ENCODE data around the gene HTR6. TPM values are rescaled to one million over a fixed set of nuclear protein-coding genes. Genes with fewer than 3 reads are reported as not detected.

Gene HTR6
- polyA plus RNA-seq, 1 experiment: not detected

GRCh38 chr1:19715334-19716203, 50.9 kb downstream of the HTR6 start:
- 0 out of 2 replicates have a peak, but pooled peaks cover 1% of the 10 kb centered on the region for H3K36me3 ChIP-seq (ENCODE audit: control insufficient read depth, insufficient read depth, low read length)
- DNase-seq (ENCODE audit: low read depth): peak; percentile 78
- no peak overlapping the region for H3K4me3 ChIP-seq (ENCODE audit: low read depth, low read length)
- peak; percentile 92 for TF ChIP-seq CTCF (IDR thresholded peaks at IDR 0.05; ENCODE audit: insufficient read depth, low read depth, low read length)
- POLR2A ChIA-PET: no interaction called here
- no peaks in the 10 kb centered on the region for H3K27me3 ChIP-seq (ENCODE audit: control insufficient read depth, insufficient read depth, low read length)
- CTCF ChIA-PET: interaction anchor here (0.6 to 3.6 kb wide), 43 partner anchors 9 to 437 kb away, joined by 3 to 25 read pairs (median 4); partner anchors contain the start of genes OTUD3 and RNF186

GRCh38 chr1:19717467-19717866, 52.8 kb downstream of the HTR6 start:
- Histone ChIP-seq H3K4me3 (ENCODE audit: low read depth, low read length) (no peak overlapping the region), H3K27me3 (ENCODE audit: control insufficient read depth, insufficient read depth, low read length) (no peaks in the 10 kb centered on the region), H3K36me3 (ENCODE audit: control insufficient read depth, insufficient read depth, low read length) (no peaks in the 10 kb centered on the region)
- POLR2A ChIA-PET: no interaction called here
- CTCF ChIA-PET: interaction anchor here (1.2 to 2.4 kb wide), 3 partner anchors 13 to 55 kb away, joined by 3 to 4 read pairs (median 4); no protein-coding TSS in a partner anchor
- no peak for TF ChIP-seq CTCF (IDR thresholded peaks at IDR 0.05; ENCODE audit: insufficient read depth, low read depth, low read length)
- no peak for DNase-seq (ENCODE audit: low read depth)

GRCh38 chr1:19720174-19720573, 55.5 kb downstream of the HTR6 start:
- ChIA-PET POLR2A (no interaction called here), CTCF (interaction anchor here (2.2 kb wide), 1 partner anchor 16 kb away, joined by 8 read pairs; no protein-coding TSS in a partner anchor)
- H3K4me3 ChIP-seq (ENCODE audit: low read depth, low read length): no peak overlapping the region
- H3K36me3 ChIP-seq (ENCODE audit: control insufficient read depth, insufficient read depth, low read length): peaks cover 1% of the 10 kb centered on the region; the same call in 1 of the 2 replicates
- no peak for TF ChIP-seq CTCF (IDR thresholded peaks at IDR 0.05; ENCODE audit: insufficient read depth, low read depth, low read length)
- no peaks in the 10 kb centered on the region for H3K27me3 ChIP-seq (ENCODE audit: control insufficient read depth, insufficient read depth, low read length)
- no peak for DNase-seq (ENCODE audit: low read depth)

GRCh38 chr1:19720973-19721372, 56.3 kb downstream of the HTR6 start:
- CTCF ChIA-PET: interaction anchor here (0.8 kb wide), 1 partner anchor 89 kb away, joined by 3 read pairs; no protein-coding TSS in a partner anchor
- peaks cover 1% of the 10 kb centered on the region; the same call in 1 of the 2 replicates for H3K36me3 ChIP-seq (ENCODE audit: control insufficient read depth, insufficient read depth, low read length)
- TF ChIP-seq CTCF (IDR thresholded peaks at IDR 0.05; ENCODE audit: insufficient read depth, low read depth, low read length): no peak
- no peaks in the 10 kb centered on the region for H3K27me3 ChIP-seq (ENCODE audit: control insufficient read depth, insufficient read depth, low read length)
- POLR2A ChIA-PET: no interaction called here
- DNase-seq (ENCODE audit: low read depth): no peak
- H3K4me3 ChIP-seq (ENCODE audit: low read depth, low read length): no peak overlapping the region

GRCh38 chr1:19723874-19724273, 59.2 kb downstream of the HTR6 start:
- Histone ChIP-seq H3K27me3 (ENCODE audit: control insufficient read depth, insufficient read depth, low read length) (no peaks in the 10 kb centered on the region), H3K36me3 (ENCODE audit: control insufficient read depth, insufficient read depth, low read length) (peaks cover 1% of the 10 kb centered on the region), H3K4me3 (ENCODE audit: low read depth, low read length) (no peak overlapping the region)
- TF ChIP-seq CTCF (IDR thresholded peaks at IDR 0.05; ENCODE audit: insufficient read depth, low read depth, low read length): no peak
- ChIA-PET POLR2A (no interaction called here), CTCF (interaction anchor here (1.0 to 2.8 kb wide), 3 partner anchors 8 to 159 kb away, joined by 3 to 14 read pairs (median 6); partner anchors contain the start of gene OTUD3)
- no peak for DNase-seq (ENCODE audit: low read depth)

Measured in BJ (cell line).